Vagina (tissue), 2 donors: Measurements from ENCODE around the gene MRPS27. TPM values are rescaled to one million over a fixed set of nuclear protein-coding genes. Genes with fewer than 3 reads are reported as not detected.
"Not testable (repeated sequence)": the region's sequence is repeated elsewhere in the genome, so short reads cannot be mapped to it uniquely, and the experiment has no call there.

Experiments
- DNase-seq, 2 donors: peaks; one replicate each; pipeline ENCODE4 v3.0.0-alpha.2; 2017; ENCODE audit errors: extremely low spot score in 2 of 2
- H3K27ac ChIP-seq: fragments of 200-600 bp; sonication (generic); one replicate; pipeline ENCODE4 v1.5.1; 2019
- H3K27me3 ChIP-seq: fragments of 200-600 bp; sonication (generic); one replicate; pipeline ENCODE4 v1.5.1; 2019
- H3K36me3 ChIP-seq, 2 donors: fragments of 200-600 bp; sonication (generic); one replicate each; pipeline ENCODE4 v1.5.1; 2017 to 2019
- H3K4me1 ChIP-seq: fragments of 200-600 bp; sonication (generic); one replicate; pipeline ENCODE4 v1.5.1; 2019
- H3K4me3 ChIP-seq, 2 donors: fragments of 200-600 bp; sonication (generic); 1 replicate in 1 of 2; 2 replicates in 1 of 2; pipeline ENCODE4 v1.5.1; 2016 to 2019
- H3K9me3 ChIP-seq: fragments of 200-600 bp; sonication (generic); one replicate; pipeline ENCODE4 v1.5.1; 2019
- CTCF ChIP-seq, 3 experiments: fragments of 450-650 bp in 2 of 3; fragments of 200-600 bp in 1 of 3; sonication (generic) in 1 of 3; IDR thresholded peaks; one replicate each; pipeline ENCODE4 v1.5.1; 2017 to 2019; ENCODE audit warnings: antibody characterized with exemption in 3 of 3, mild to moderate bottlenecking in 2 of 3, moderate library complexity in 2 of 3
- POLR2A ChIP-seq, 2 donors: fragments of 450-650 bp; IDR thresholded peaks; one replicate each; pipeline ENCODE4 v1.6.1; 2017; ENCODE audit warnings: antibody characterized with exemption in 2 of 2, mild to moderate bottlenecking in 2 of 2, moderate library complexity in 2 of 2
- POLR2AphosphoS5 ChIP-seq, 2 donors: sonication (generic); formaldehyde crosslinking; IDR thresholded peaks; one replicate each; pipeline ENCODE4 v1.9.0; 2017; ENCODE audit warnings: antibody characterized with exemption in 2 of 2, mild to moderate bottlenecking in 2 of 2, low read depth in 1 of 2; ENCODE audit not compliant: insufficient read depth in 1 of 2
- intact Hi-C: fragments of 100-400 bp; cut with DNase I; formaldehyde crosslinking; loops from one replicate; pipeline ENCODE4 v1.15.1; 2023
- total RNA-seq: library from RNA; depleted of rRNA; stranded (reverse); fragments of >200 nt; gene quantifications from one replicate; pipeline ENCODE4 v1.2.3, GENCODE V29; 2016

Gene MRPS27
- total RNA-seq, 1 donor from 2014 or later = 44.9 TPM

- intact Hi-C loops = no loop called here
- H3K4me3 ChIP-seq = no peak overlapping the region
- H3K27me3 ChIP-seq = no peaks in the 10 kb centered on the region
- no peaks in the 10 kb centered on the region for H3K4me1 ChIP-seq
- no peak for TF ChIP-seq POLR2AphosphoS5 (IDR thresholded peaks at IDR 0.05; ENCODE audit: insufficient read depth in 1 of 2, low read depth in 1 of 2)
- TF ChIP-seq POLR2A (IDR thresholded peaks at IDR 0.05) = no peak
- no peak for TF ChIP-seq CTCF (IDR thresholded peaks at IDR 0.05)
- H3K36me3 ChIP-seq = peaks cover 0 to 26% of the 10 kb centered on the region in 2 donors
- DNase-seq = no peak
- no peak overlapping the region for H3K27ac ChIP-seq
- no peaks in the 10 kb centered on the region for H3K9me3 ChIP-seq
Measured at GRCh38 chr5:72330712-72331111, 10.7 kb upstream of the MRPS27 start.

- H3K27me3 ChIP-seq = no peaks in the 10 kb centered on the region
- H3K4me3 ChIP-seq = no peak overlapping the region
- peaks cover 0 to 24% of the 10 kb centered on the region in 2 donors for H3K36me3 ChIP-seq
- no peak for TF ChIP-seq POLR2A (IDR thresholded peaks at IDR 0.05)
- TF ChIP-seq CTCF (IDR thresholded peaks at IDR 0.05) = no peak
- no peak for TF ChIP-seq POLR2AphosphoS5 (IDR thresholded peaks at IDR 0.05; ENCODE audit: insufficient read depth in 1 of 2, low read depth in 1 of 2)
- no peak for DNase-seq
- H3K9me3 ChIP-seq = no peaks in the 10 kb centered on the region
- intact Hi-C loops = no loop called here
- H3K4me1 ChIP-seq = no peaks in the 10 kb centered on the region
- no peak overlapping the region for H3K27ac ChIP-seq
Measured at GRCh38 chr5:72328172-72328571, 8.1 kb upstream of the MRPS27 start.

GRCh38 chr5:72326306-72326649 lies 6.2 kb upstream of the MRPS27 start:
- no peak overlapping the region for H3K27ac ChIP-seq
- intact Hi-C loops = no loop called here
- H3K36me3 ChIP-seq = peaks cover 0 to 24% of the 10 kb centered on the region in 2 donors
- no peak for TF ChIP-seq POLR2AphosphoS5 (IDR thresholded peaks at IDR 0.05; ENCODE audit: insufficient read depth in 1 of 2, low read depth in 1 of 2)
- no peak for TF ChIP-seq CTCF (IDR thresholded peaks at IDR 0.05)
- TF ChIP-seq POLR2A (IDR thresholded peaks at IDR 0.05) = no peak
- no peak overlapping the region for H3K4me3 ChIP-seq
- H3K4me1 ChIP-seq = peaks cover 5% of the 10 kb centered on the region
- H3K9me3 ChIP-seq = no peaks in the 10 kb centered on the region
- no peak for DNase-seq
- no peaks in the 10 kb centered on the region for H3K27me3 ChIP-seq

GRCh38 chr5:72325566-72326305 lies 5.7 kb upstream of the MRPS27 start:
- Histone ChIP-seq H3K4me1 (peaks cover 11% of the 10 kb centered on the region), H3K36me3 (peaks cover 0 to 24% of the 10 kb centered on the region in 2 donors), H3K27ac (no peak overlapping the region), H3K4me3 (no peak overlapping the region), H3K9me3 (no peaks in the 10 kb centered on the region), H3K27me3 (no peaks in the 10 kb centered on the region)
- DNase-seq = no peak
- intact Hi-C loops = no loop called here
- TF ChIP-seq CTCF (IDR thresholded peaks at IDR 0.05) (no peak), POLR2AphosphoS5 (IDR thresholded peaks at IDR 0.05; ENCODE audit: insufficient read depth in 1 of 2, low read depth in 1 of 2) (no peak), POLR2A (IDR thresholded peaks at IDR 0.05) (no peak)

- no peak for TF ChIP-seq CTCF (IDR thresholded peaks at IDR 0.05)
- TF ChIP-seq POLR2AphosphoS5 (IDR thresholded peaks at IDR 0.05; ENCODE audit: insufficient read depth in 1 of 2, low read depth in 1 of 2) = no peak
- no peak for TF ChIP-seq POLR2A (IDR thresholded peaks at IDR 0.05)
- H3K27ac ChIP-seq = no peak overlapping the region
- H3K4me1 ChIP-seq = peaks cover 17% of the 10 kb centered on the region
- DNase-seq = no peak
- intact Hi-C loops = no loop called here
- peaks cover 0 to 13% of the 10 kb centered on the region in 2 donors for H3K36me3 ChIP-seq
- H3K9me3 ChIP-seq = no peaks in the 10 kb centered on the region
- H3K27me3 ChIP-seq = no peaks in the 10 kb centered on the region
- no peak overlapping the region for H3K4me3 ChIP-seq
Measured at GRCh38 chr5:72324189-72324825, 4.3 kb upstream of the MRPS27 start.

GRCh38 chr5:72319435-72319975 lies 535 bp downstream of the MRPS27 start:
- DNase-seq, intact Hi-C loops, H3K27me3 ChIP-seq, H3K36me3 ChIP-seq, H3K9me3 ChIP-seq: not testable (repeated sequence)
- H3K4me1 ChIP-seq = peaks cover 29% of the 10 kb centered on the region
- peak overlapping the region; percentile 77 to 95 for H3K4me3 ChIP-seq
- peak overlapping the region; percentile 83 for H3K27ac ChIP-seq
